Mesendoderm (in vitro differentiated cells): ENCODE data around the gene DLG3.

Source experiments
- DNase-seq: peaks from one replicate; pipeline ENCODE4 v3.0.0; 2013
- H2AK5ac ChIP-seq: 2 replicates; pipeline ENCODE4 v1.6.1; 2013; ENCODE audit warnings: low read length, inconsistent platforms
- H2BK120ac ChIP-seq: 2 replicates; pipeline ENCODE4 v1.6.1; 2013; ENCODE audit warnings: low read depth, mild to moderate bottlenecking, low read length, moderate library complexity, mixed read lengths
- H2BK15ac ChIP-seq: replicated peaks from 2 replicates; pipeline ENCODE4 v1.6.1; 2013; ENCODE audit warnings: low read depth, mild to moderate bottlenecking, moderate library complexity
- H2BK5ac ChIP-seq: 2 replicates; pipeline ENCODE4 v1.6.1; 2013; ENCODE audit warnings: low read length, inconsistent platforms
- H3K18ac ChIP-seq: 2 replicates; pipeline ENCODE4 v1.6.1; 2013; ENCODE audit warnings: mild to moderate bottlenecking, low read length, mixed read lengths
- H3K23ac ChIP-seq: one replicate; pipeline ENCODE4 v1.6.1; 2013; ENCODE audit warnings: low read length
- H3K27ac ChIP-seq: 2 replicates; pipeline ENCODE4 v1.5.1; 2013; ENCODE audit warnings: low read depth, mild to moderate bottlenecking, inconsistent platforms, low read length, moderate library complexity
- H3K27me3 ChIP-seq: 2 replicates; pipeline ENCODE4 v1.6.1; 2013; ENCODE audit warnings: low read length, control low read depth, mild to moderate bottlenecking, inconsistent platforms; ENCODE audit not compliant: insufficient read depth, poor library complexity
- H3K36me3 ChIP-seq: 2 replicates; pipeline ENCODE4 v1.6.1; 2013; ENCODE audit warnings: low read length, inconsistent platforms; ENCODE audit not compliant: control insufficient read depth, insufficient read depth
- H3K4ac ChIP-seq: one replicate; pipeline ENCODE4 v1.6.1; 2013; ENCODE audit warnings: low read depth, mild to moderate bottlenecking, low read length, moderate library complexity
- H3K4me1 ChIP-seq: 2 replicates; pipeline ENCODE4 v1.6.1; 2013; ENCODE audit warnings: low read depth, low read length, inconsistent platforms; ENCODE audit not compliant: control insufficient read depth
- H3K4me2 ChIP-seq: 2 replicates; pipeline ENCODE4 v1.6.1; 2013; ENCODE audit warnings: low read length
- H3K4me3 ChIP-seq: 2 replicates; pipeline ENCODE4 v1.5.1; 2013; ENCODE audit warnings: mild to moderate bottlenecking, low read length
- H3K56ac ChIP-seq: one replicate; pipeline ENCODE4 v1.6.1; 2013; ENCODE audit warnings: low read length
- H3K79me1 ChIP-seq: 2 replicates; pipeline ENCODE4 v1.6.1; 2013; ENCODE audit warnings: low read length, inconsistent platforms
- H3K79me2 ChIP-seq: 2 replicates; pipeline ENCODE4 v1.6.1; 2013; ENCODE audit warnings: mild to moderate bottlenecking, low read length; ENCODE audit not compliant: control insufficient read depth, insufficient read depth
- H3K9ac ChIP-seq: 2 replicates; pipeline ENCODE4 v1.6.1; 2013; ENCODE audit warnings: low read length, inconsistent platforms
- H4K5ac ChIP-seq: one replicate; pipeline ENCODE4 v1.6.1; 2013; ENCODE audit warnings: low read length
- H4K8ac ChIP-seq: one replicate; pipeline ENCODE4 v1.6.1; 2013; ENCODE audit warnings: low read depth, mild to moderate bottlenecking, control low read depth, low read length, moderate library complexity
- WGBS: extraction: QIAGEN DNeasy Blood & Tissue Kit; methylation state at CpG from one replicate; pipeline ENCODE4 v1.1.7; 2013; ENCODE audit warnings: low lambda C conversion rate, missing lambda C conversion rate; ENCODE audit not compliant: insufficient coverage; ENCODE audit errors: extremely low coverage; 5-methylcytosine and 5-hydroxymethylcytosine counted together

The DLG3 gene

DNA sequence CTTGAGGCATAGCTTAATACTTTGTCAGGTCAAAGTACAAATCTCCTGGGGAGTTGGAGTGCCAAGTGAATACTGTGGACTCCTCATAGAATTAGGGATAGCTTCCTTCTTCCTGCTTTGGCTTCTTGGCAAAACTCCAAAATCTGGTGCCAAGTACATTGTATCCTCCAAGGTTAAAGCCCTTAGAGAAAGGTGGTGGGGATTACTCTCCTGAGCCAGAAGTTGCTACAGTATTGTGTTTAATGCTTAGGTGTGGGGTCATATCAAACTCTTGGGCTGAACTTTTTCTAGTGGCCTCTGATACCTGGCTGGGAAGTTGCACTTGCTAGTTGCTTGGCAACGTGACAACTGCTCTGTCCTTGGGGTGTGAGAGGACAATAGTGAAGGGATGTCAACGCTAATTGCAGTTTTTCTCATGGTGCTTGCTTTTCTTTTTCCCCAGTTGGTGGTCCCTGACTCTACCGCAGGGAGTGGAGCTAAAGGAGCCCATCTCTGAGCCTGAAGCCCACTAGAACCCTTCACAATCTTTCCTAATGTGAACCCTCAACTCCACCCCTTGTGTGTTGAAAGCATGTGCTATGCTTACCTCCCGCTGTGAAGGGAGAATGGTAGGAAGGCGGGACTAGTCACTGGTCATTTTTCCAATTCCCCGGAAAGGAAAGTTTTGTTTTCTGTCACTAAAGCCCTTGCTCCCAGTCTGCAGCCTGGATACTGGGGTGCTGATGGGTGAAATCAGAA lies 35.5 kb downstream of the DLG3 start:
- no peak overlapping the region for H3K9ac ChIP-seq
- peak; percentile 34 for DNase-seq
- H3K4ac ChIP-seq, result no peak overlapping the region
- H2BK5ac ChIP-seq, result no peak overlapping the region
- no peak overlapping the region for H4K5ac ChIP-seq
- no CpG with 5 or more reads among the region's 6 CpGs for WGBS
- peaks cover 2% of the 10 kb centered on the region for H3K79me2 ChIP-seq
- H3K56ac ChIP-seq, result no peak overlapping the region
- H3K23ac ChIP-seq, result no peak overlapping the region
- no peak overlapping the region for H3K27ac ChIP-seq
- no peaks in the 10 kb centered on the region for H3K4me1 ChIP-seq
- H4K8ac ChIP-seq, result no peak overlapping the region
- H3K18ac ChIP-seq, result no peak overlapping the region
- H3K36me3 ChIP-seq, result no peaks in the 10 kb centered on the region
- no peak overlapping the region for H2AK5ac ChIP-seq
- no peak overlapping the region for H3K4me3 ChIP-seq
- H2BK120ac ChIP-seq, result no peak overlapping the region
- no peaks in the 10 kb centered on the region for H3K79me1 ChIP-seq
- no peaks in the 10 kb centered on the region for H3K27me3 ChIP-seq
- no peak overlapping the region for H2BK15ac ChIP-seq
- no peak overlapping the region for H3K4me2 ChIP-seq

DNA sequence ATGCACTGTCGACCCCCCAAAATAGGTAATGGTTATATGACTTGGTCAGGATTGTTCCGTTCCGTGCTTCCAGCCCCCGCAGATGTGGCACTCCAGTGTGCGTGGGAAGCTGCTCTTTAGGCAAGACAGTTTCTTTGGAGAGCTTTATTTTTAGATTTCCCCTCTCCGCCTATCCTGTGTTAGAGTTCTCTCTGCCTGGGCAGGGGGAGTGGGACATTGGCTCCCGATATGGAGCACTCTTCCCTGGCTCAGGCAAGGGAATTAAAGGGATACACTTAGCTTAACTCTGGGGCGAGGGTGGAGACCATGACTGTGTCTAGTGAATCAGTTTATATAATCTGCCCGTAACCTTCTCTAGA lies 36.0 kb downstream of the DLG3 start:
- Histone ChIP-seq H3K4me2 (no peak overlapping the region), H3K36me3 (no peaks in the 10 kb centered on the region), H3K56ac (no peak overlapping the region), H3K18ac (no peak overlapping the region), H2AK5ac (no peak overlapping the region), H2BK120ac (no peak overlapping the region), H3K27me3 (no peaks in the 10 kb centered on the region), H3K79me1 (no peaks in the 10 kb centered on the region), H2BK15ac (no peak overlapping the region), H3K4me3 (no peak overlapping the region), H3K79me2 (peaks cover 2% of the 10 kb centered on the region), H3K4me1 (no peaks in the 10 kb centered on the region), H3K9ac (no peak overlapping the region), H4K8ac (no peak overlapping the region), H3K4ac (no peak overlapping the region), H3K23ac (no peak overlapping the region), H4K5ac (no peak overlapping the region), H3K27ac (no peak overlapping the region), H2BK5ac (no peak overlapping the region)
- no peak for DNase-seq
- no CpG with 5 or more reads among the region's 9 CpGs for WGBS

DNA sequence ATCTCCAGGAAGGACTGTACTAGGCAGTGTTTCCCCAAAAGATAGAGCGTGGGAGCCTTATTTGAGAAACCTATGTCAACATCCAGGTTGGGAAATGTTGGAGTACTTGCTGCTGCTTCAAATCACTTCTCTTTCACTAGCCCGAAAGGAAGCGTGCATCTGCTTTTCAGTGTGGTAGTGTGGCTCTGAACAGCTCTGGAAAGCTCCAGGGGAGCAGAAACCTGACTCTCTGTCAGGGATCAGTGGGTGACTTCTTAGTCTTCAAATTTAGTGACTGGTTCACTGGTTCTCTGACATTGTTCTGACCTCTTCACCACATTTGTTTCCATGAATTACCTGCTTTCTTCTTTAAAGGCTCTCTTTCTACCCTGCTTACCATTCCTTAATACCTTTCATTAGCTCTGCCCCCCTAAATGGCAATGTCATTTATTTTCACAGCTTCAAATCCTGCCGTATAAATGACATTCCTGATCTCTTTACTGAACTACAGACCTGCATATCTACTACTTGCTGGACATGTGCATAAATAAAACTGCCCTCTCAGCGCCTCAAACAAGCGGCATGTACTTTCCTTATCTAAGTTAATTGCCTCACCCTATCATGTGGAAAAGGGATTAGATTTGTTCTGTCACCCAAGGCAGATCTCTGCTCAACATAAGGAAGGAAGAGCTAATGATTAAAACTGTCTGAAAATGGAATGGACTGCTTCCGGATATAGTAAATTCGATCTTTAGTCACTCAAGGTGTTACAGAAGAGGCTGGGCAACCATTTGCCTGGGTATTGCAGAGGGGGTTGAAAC lies 37.0 kb downstream of the DLG3 start:
- no peak overlapping the region for H3K9ac ChIP-seq
- H3K18ac ChIP-seq, result no peak overlapping the region
- H3K4ac ChIP-seq, result no peak overlapping the region
- no peaks in the 10 kb centered on the region for H3K4me1 ChIP-seq
- H3K56ac ChIP-seq, result no peak overlapping the region
- H3K79me1 ChIP-seq, result no peaks in the 10 kb centered on the region
- no peak for DNase-seq
- H3K36me3 ChIP-seq, result no peaks in the 10 kb centered on the region
- no peak overlapping the region for H3K4me2 ChIP-seq
- H3K27me3 ChIP-seq, result no peaks in the 10 kb centered on the region
- no peak overlapping the region for H3K27ac ChIP-seq
- H2BK5ac ChIP-seq, result no peak overlapping the region
- no peak overlapping the region for H2BK15ac ChIP-seq
- H2AK5ac ChIP-seq, result no peak overlapping the region
- WGBS, result no CpG with 5 or more reads among the region's 8 CpGs
- no peak overlapping the region for H3K4me3 ChIP-seq
- H4K5ac ChIP-seq, result no peak overlapping the region
- no peak overlapping the region for H4K8ac ChIP-seq
- no peak overlapping the region for H3K23ac ChIP-seq
- peaks cover 2% of the 10 kb centered on the region for H3K79me2 ChIP-seq
- no peak overlapping the region for H2BK120ac ChIP-seq

DNA sequence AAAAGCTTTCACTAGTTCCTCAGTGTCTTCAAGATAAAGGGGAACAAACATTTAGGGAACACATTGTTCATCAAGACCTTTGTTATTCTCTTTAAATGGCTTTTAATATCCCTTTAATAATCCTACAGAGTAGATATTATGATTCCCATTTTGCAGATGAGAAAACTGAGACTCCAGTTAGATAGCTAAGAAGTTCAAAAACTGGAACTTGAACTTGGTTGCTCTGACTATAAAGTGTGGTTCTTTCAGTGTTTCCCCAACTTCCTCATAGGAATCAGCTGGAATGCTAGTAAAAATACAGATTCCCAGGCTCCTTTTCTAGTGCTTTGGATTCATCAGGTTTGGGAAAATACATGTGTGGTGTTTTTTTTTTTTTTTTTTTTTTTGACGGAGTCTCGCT lies 37.7 kb downstream of the DLG3 start:
- no peak overlapping the region for H2BK15ac ChIP-seq
- WGBS, result no CpG with 5 or more reads among the region's 2 CpGs
- H2BK5ac ChIP-seq, result no peak overlapping the region

DNA sequence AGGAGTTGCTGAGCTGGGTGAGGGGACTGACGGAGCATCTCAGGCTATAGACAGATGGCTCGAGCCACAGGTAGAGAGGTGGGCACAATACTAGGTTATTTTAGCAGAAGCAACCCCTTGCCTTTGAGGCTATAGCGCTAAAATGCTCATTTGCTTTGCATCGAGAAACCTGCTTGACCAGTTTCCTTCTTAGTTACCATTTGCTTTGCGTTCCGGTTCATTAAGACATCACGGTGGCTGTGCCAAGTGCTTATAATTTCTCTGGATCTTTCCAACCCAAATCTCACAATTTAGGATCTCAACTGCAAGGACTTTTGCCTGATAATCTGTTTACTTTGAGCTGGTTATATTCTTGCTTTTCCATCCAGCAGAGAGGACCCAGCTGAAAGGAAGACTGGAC lies 40.8 kb downstream of the DLG3 start:
- Histone ChIP-seq H3K23ac (no peak overlapping the region), H3K4me2 (no peak overlapping the region), H3K4ac (no peak overlapping the region), H3K27ac (no peak overlapping the region), H3K27me3 (no peaks in the 10 kb centered on the region), H3K56ac (no peak overlapping the region), H3K36me3 (no peaks in the 10 kb centered on the region), H3K79me2 (no peaks in the 10 kb centered on the region), H3K9ac (no peak overlapping the region), H2AK5ac (no peak overlapping the region), H2BK5ac (no peak overlapping the region), H2BK120ac (no peak overlapping the region), H3K4me1 (no peaks in the 10 kb centered on the region), H4K5ac (no peak overlapping the region), H2BK15ac (no peak overlapping the region), H3K4me3 (no peak overlapping the region), H4K8ac (no peak overlapping the region), H3K18ac (no peak overlapping the region), H3K79me1 (no peaks in the 10 kb centered on the region)
- no peak for DNase-seq
- no CpG with 5 or more reads among the region's 7 CpGs for WGBS

More for the DNA sequence above, 37.7 kb downstream of the DLG3 start:
- no peak overlapping the region for H4K8ac ChIP-seq
- no peak overlapping the region for H2BK120ac ChIP-seq
- H3K4ac ChIP-seq, result no peak overlapping the region
- H3K23ac ChIP-seq, result no peak overlapping the region
- DNase-seq, result no peak
- no peaks in the 10 kb centered on the region for H3K36me3 ChIP-seq
- no peaks in the 10 kb centered on the region for H3K79me1 ChIP-seq
- H3K4me1 ChIP-seq, result no peaks in the 10 kb centered on the region
- no peak overlapping the region for H3K18ac ChIP-seq
- no peak overlapping the region for H3K27ac ChIP-seq
- no peak overlapping the region for H2AK5ac ChIP-seq
- H3K27me3 ChIP-seq, result no peaks in the 10 kb centered on the region
- H3K56ac ChIP-seq, result no peak overlapping the region
- H3K9ac ChIP-seq, result no peak overlapping the region
- H3K4me3 ChIP-seq, result no peak overlapping the region
- H4K5ac ChIP-seq, result no peak overlapping the region
- H3K79me2 ChIP-seq, result peaks cover 2% of the 10 kb centered on the region
- H3K4me2 ChIP-seq, result no peak overlapping the region
